IMR-90 (cell line): ENCODE data around the gene RNF2. TPM values are rescaled to one million over a fixed set of nuclear protein-coding genes. Genes with fewer than 3 reads are reported as not detected.

Experiments used
- ATAC-seq: fragments of 200-7000 bp; cut with Tn5 transposase; 2 replicates; pipeline ENCODE4 v1.9.1; 2020; ENCODE audit warnings: low read depth, mild to moderate bottlenecking, moderate library complexity
- BruUV-seq: library from RNA; stranded (reverse); fragments of 400-500 nt; replicated peaks from 2 replicates; lab custom pipeline; 2021; lab: Mats Ljungman, UMichigan
- CTCF ChIA-PET: fragments of 300-600 bp; formaldehyde crosslinking; extraction: SDS; loops from one replicate; lab custom pipeline; 2021; ENCODE audit warnings: antibody characterized with exemption; lab: Yijun Ruan, JAX
- POLR2A ChIA-PET: fragments of 300-600 bp; sonication (Branson Sonifier 250); formaldehyde crosslinking; loops from one replicate; lab custom pipeline; 2022; ENCODE audit warnings: antibody characterized with exemption; ENCODE audit not compliant: unreplicated experiment; lab: Charles Lee
- DNase-seq: peaks from one replicate; pipeline ENCODE4 v3.0.0; 2013
- H2AFZ ChIP-seq: replicated peaks from 2 replicates; pipeline ENCODE3; 2013; ENCODE audit warnings: low read length, mild to moderate bottlenecking; ENCODE audit not compliant: poor library complexity
- H2AK5ac ChIP-seq: 2 replicates; pipeline ENCODE4 v1.6.1; 2013; ENCODE audit warnings: low read depth, low read length, inconsistent platforms
- H2AK9ac ChIP-seq: replicated peaks from 2 replicates; pipeline ENCODE3; 2013; ENCODE audit warnings: mild to moderate bottlenecking, low read depth, low read length, moderate library complexity; ENCODE audit not compliant: poor library complexity
- H2BK120ac ChIP-seq: 2 replicates; pipeline ENCODE4 v1.6.1; 2013; ENCODE audit warnings: low read depth, low read length, inconsistent platforms
- H2BK15ac ChIP-seq: 3 replicates; pipeline ENCODE4 v1.6.1; 2013; ENCODE audit warnings: low read depth, low read length, inconsistent platforms
- H2BK20ac ChIP-seq: 2 replicates; pipeline ENCODE4 v1.6.1; 2013; ENCODE audit warnings: low read depth, mild to moderate bottlenecking, inconsistent platforms, low read length, moderate library complexity
- H2BK5ac ChIP-seq: 2 replicates; pipeline ENCODE4 v1.6.1; 2013; ENCODE audit warnings: mild to moderate bottlenecking, low read depth, low read length, inconsistent platforms; ENCODE audit not compliant: poor library complexity, severe bottlenecking
- H3K14ac ChIP-seq: replicated peaks from 2 replicates; pipeline ENCODE4 v1.6.1; 2013; ENCODE audit warnings: low read depth, low read length, inconsistent platforms
- H3K18ac ChIP-seq: 2 replicates; pipeline ENCODE4 v1.6.1; 2013; ENCODE audit warnings: low read depth, low read length, control low read depth
- H3K23ac ChIP-seq: 2 replicates; pipeline ENCODE4 v1.6.1; 2013; ENCODE audit warnings: low read depth, low read length, inconsistent platforms
- H3K27ac ChIP-seq: 2 replicates; pipeline ENCODE4 v1.5.1; 2013; ENCODE audit warnings: mild to moderate bottlenecking, control low read depth, low read length; ENCODE audit not compliant: insufficient read depth
- H3K27me3 ChIP-seq: 2 replicates; pipeline ENCODE4 v1.6.1; 2013; ENCODE audit warnings: low read length; ENCODE audit not compliant: control insufficient read depth, insufficient read depth
- H3K36me3 ChIP-seq: 2 replicates; pipeline ENCODE4 v1.6.1; 2013; ENCODE audit warnings: low read length, mixed read lengths; ENCODE audit not compliant: control insufficient read depth, insufficient read depth
- H3K4ac ChIP-seq: 2 replicates; pipeline ENCODE4 v1.6.1; 2013; ENCODE audit warnings: low read depth, low read length, inconsistent platforms
- H3K4me1 ChIP-seq: 2 replicates; pipeline ENCODE4 v1.6.1; 2013; ENCODE audit warnings: low read length, mixed read lengths; ENCODE audit not compliant: control insufficient read depth, insufficient read depth
- H3K4me2 ChIP-seq: 2 replicates; pipeline ENCODE4 v1.6.1; 2013; ENCODE audit warnings: low read depth, mild to moderate bottlenecking, control low read depth, low read length, moderate library complexity
- H3K4me3 ChIP-seq: 2 replicates; pipeline ENCODE4 v1.5.1; 2013; ENCODE audit warnings: low read depth, mild to moderate bottlenecking, control low read depth, low read length, moderate library complexity; ENCODE audit not compliant: insufficient read depth
- H3K56ac ChIP-seq: 2 replicates; pipeline ENCODE4 v1.6.1; 2013; ENCODE audit warnings: low read length, inconsistent platforms; ENCODE audit not compliant: insufficient read depth; ENCODE audit errors: extremely low read depth
- H3K79me1 ChIP-seq, 2 experiments: 2 replicates each; pipeline ENCODE4 v1.6.1; 2013; ENCODE audit warnings: low read length in 2 of 2, inconsistent platforms in 1 of 2, low read depth in 1 of 2
- H3K9ac ChIP-seq: 2 replicates; pipeline ENCODE4 v1.6.1; 2013; ENCODE audit warnings: low read depth, low read length, control low read depth
- H3K9me1 ChIP-seq: 2 replicates; pipeline ENCODE4 v1.6.1; 2013; ENCODE audit warnings: low read length, inconsistent platforms; ENCODE audit not compliant: insufficient read depth
- H3K9me3 ChIP-seq: 2 replicates; pipeline ENCODE4 v1.6.1; 2013; ENCODE audit warnings: low read length; ENCODE audit not compliant: control insufficient read depth, insufficient read depth
- H4K20me1 ChIP-seq: 2 replicates; pipeline ENCODE4 v1.6.1; 2013; ENCODE audit warnings: low read length, inconsistent platforms; ENCODE audit not compliant: insufficient read depth
- H4K5ac ChIP-seq: 2 replicates; pipeline ENCODE4 v1.6.1; 2013; ENCODE audit warnings: mild to moderate bottlenecking, low read depth, low read length, control low read depth
- H4K8ac ChIP-seq, 2 experiments: 2 replicates each; pipeline ENCODE4 v1.6.1; 2013; ENCODE audit warnings: low read depth in 2 of 2, low read length in 2 of 2, control low read depth in 1 of 2, inconsistent platforms in 1 of 2
- H4K91ac ChIP-seq: 2 replicates; pipeline ENCODE4 v1.6.1; 2013; ENCODE audit warnings: low read depth, low read length, inconsistent platforms; ENCODE audit not compliant: insufficient read depth
- CEBPB ChIP-seq: IDR thresholded peaks from 2 replicates; pipeline ENCODE4 v1.6.1; 2012; ENCODE audit warnings: low read depth, low read length, improper control_type of control experiment
- NFE2L2 ChIP-seq: fragments of 150-350 bp; IDR thresholded peaks from 2 replicates; pipeline ENCODE4 v1.6.1; 2016; ENCODE audit warnings: low read depth, mild to moderate bottlenecking, low read length
- POLR2A ChIP-seq: IDR thresholded peaks from 2 replicates; pipeline ENCODE4 v1.6.1; 2012; ENCODE audit warnings: mild to moderate bottlenecking, low read depth, low read length
- RCOR1 ChIP-seq: IDR thresholded peaks from 2 replicates; pipeline ENCODE4 v1.6.1; 2012; ENCODE audit warnings: mild to moderate bottlenecking, low read length, improper control_type of control experiment; ENCODE audit not compliant: insufficient replicate concordance
- WGBS, 2 experiments: methylation state at CpG; one replicate each; pipeline versions ENCODE4 v1.1.5 to v1.1.7; 2013; ENCODE audit warnings: missing lambda C conversion rate in 2 of 2; ENCODE audit not compliant: insufficient read length in 1 of 2; ENCODE audit errors: extremely low coverage in 2 of 2; 5-methylcytosine and 5-hydroxymethylcytosine counted together
- dilution Hi-C: fragments of 300-500 bp; cut with HindIII; formaldehyde crosslinking; loops from one replicate; pipeline ENCODE4 v1.14.3; 2018; ENCODE audit warnings: low sequenced_read_pairs; ENCODE audit not compliant: unreplicated experiment
- in situ Hi-C: fragments of 300-500 bp; cut with MboI; formaldehyde crosslinking; loops from 3 replicates; pipeline ENCODE4 v1.14.3; 2019; ENCODE audit warnings: low sequenced_read_pairs, inconsistent platforms, mixed read lengths
- intact Hi-C: fragments of 100-400 bp; cut with micrococcal nuclease; formaldehyde crosslinking; loops from 2 replicates; pipeline ENCODE4 v1.10.0; 2022
- polyA plus RNA-seq, 3 experiments: library from polyadenylated mRNA; depleted of rRNA; stranded (reverse); fragments of >200 nt; gene quantifications; 2 replicates each; pipeline ENCODE4 v1.2.3, GENCODE V29; 2012; ENCODE audit warnings: low replicate concordance in 1 of 3
- total RNA-seq: library from RNA; depleted of rRNA; stranded (reverse); fragments of >200 nt; gene quantifications from 2 replicates; pipeline ENCODE4 v1.2.3, GENCODE V29; 2012
- TF ChIP-seq, protein P1 (sequence below): fragments of 150-350 bp; IDR thresholded peaks from 2 replicates; pipeline ENCODE4 v1.6.1; 2016; ENCODE audit warnings: low read depth, mild to moderate bottlenecking, low read length, moderate library complexity, borderline replicate concordance

The RNF2 gene
- total and polyA plus RNA-seq, 2 of the 4 experiments (the other 2 are of a cell fraction), result 22.6 to 48.8 TPM

DNA sequence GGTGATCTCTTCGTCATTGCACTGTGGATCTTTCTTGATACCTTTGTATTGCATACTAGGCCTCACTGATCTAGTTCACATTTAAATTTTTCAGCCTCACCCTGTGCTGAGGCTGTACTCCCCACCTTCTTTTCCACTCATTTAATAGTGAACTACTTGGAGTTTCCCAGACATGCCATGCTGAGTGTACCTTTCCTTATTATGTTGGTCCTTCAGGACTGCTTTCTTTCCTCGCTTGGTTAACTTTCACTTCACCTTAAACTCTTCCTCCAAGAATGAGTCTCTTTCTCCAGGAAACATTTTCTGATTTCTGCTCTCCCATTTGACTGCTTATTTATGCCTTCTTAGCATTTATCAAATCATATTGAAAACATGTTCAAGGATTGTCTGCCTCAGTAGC lies 20.8 kb downstream of the RNF2 start:
- no peaks in the 10 kb centered on the region for H3K4me1 ChIP-seq

More for the DNA sequence above, 20.8 kb downstream of the RNF2 start:
- no peak overlapping the region for H4K8ac ChIP-seq
- no peak overlapping the region for H2BK120ac ChIP-seq
- no peak overlapping the region for H4K91ac ChIP-seq
- no peak overlapping the region for H3K23ac ChIP-seq
- no peak overlapping the region for H3K18ac ChIP-seq
- no peak overlapping the region for H2AK9ac ChIP-seq
- dilution Hi-C loops (no loop called here), in situ Hi-C loops (no loop called here), intact Hi-C loops (no loop called here)
- BruUV-seq, result no TSS peak
- peaks cover 5% of the 10 kb centered on the region; the same call in 1 of the 2 replicates for H4K20me1 ChIP-seq
- no peaks in the 10 kb centered on the region for H3K27me3 ChIP-seq
- no peak overlapping the region for H2BK20ac ChIP-seq
- DNase-seq (no peak), ATAC-seq (no peak)
- no CpG with 5 or more reads among the region's 2 CpGs for WGBS, 2 experiments
- TF ChIP-seq, protein P1, sequence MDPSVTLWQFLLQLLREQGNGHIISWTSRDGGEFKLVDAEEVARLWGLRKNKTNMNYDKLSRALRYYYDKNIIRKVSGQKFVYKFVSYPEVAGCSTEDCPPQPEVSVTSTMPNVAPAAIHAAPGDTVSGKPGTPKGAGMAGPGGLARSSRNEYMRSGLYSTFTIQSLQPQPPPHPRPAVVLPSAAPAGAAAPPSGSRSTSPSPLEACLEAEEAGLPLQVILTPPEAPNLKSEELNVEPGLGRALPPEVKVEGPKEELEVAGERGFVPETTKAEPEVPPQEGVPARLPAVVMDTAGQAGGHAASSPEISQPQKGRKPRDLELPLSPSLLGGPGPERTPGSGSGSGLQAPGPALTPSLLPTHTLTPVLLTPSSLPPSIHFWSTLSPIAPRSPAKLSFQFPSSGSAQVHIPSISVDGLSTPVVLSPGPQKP, result no peak
- TF ChIP-seq POLR2A (no peak), NFE2L2 (no peak), CEBPB (no peak), RCOR1 (no peak)
- no peak overlapping the region for H2AFZ ChIP-seq
- ChIA-PET CTCF (no interaction called here), POLR2A (no interaction called here)
- no peak overlapping the region for H3K56ac ChIP-seq
- 0 out of 2 replicates have a peak, but pooled peaks cover 2% of the 10 kb centered on the region for H3K9me3 ChIP-seq
- no peak overlapping the region for H2BK15ac ChIP-seq
- H2AK5ac ChIP-seq, result no peak overlapping the region
- H3K9ac ChIP-seq, result no peak overlapping the region
- H3K4ac ChIP-seq, result no peak overlapping the region
- H4K5ac ChIP-seq, result no peak overlapping the region
- no peaks in the 10 kb centered on the region for H3K9me1 ChIP-seq
- H3K14ac ChIP-seq, result no peak overlapping the region
- H3K36me3 ChIP-seq, result no peaks in the 10 kb centered on the region
- peaks cover 32 to 53% of the 10 kb centered on the region in 2 experiments for H3K79me1 ChIP-seq
- no peak overlapping the region for H3K4me3 ChIP-seq
- no peak overlapping the region for H3K4me2 ChIP-seq
- H3K27ac ChIP-seq, result no peak overlapping the region
- H2BK5ac ChIP-seq, result no peak overlapping the region
